Smooth muscle cell (in vitro differentiated cells): ENCODE results near the gene FTMT. TPM values are rescaled to one million over a fixed set of nuclear protein-coding genes. Genes with fewer than 3 reads are reported as not detected.

Experiments
- DNase-seq: peaks from one replicate; lab custom pipeline; 2025; ENCODE audit not compliant: unreplicated experiment; lab: John Stamatoyannopoulos, UW
- H2AFZ ChIP-seq: fragments of 200-600 bp; sonication (generic); 2 replicates; pipeline ENCODE4 v1.6.0; 2016; ENCODE audit warnings: antibody characterized with exemption, low read depth, mild to moderate bottlenecking
- H3F3A ChIP-seq: fragments of 200-600 bp; sonication (generic); 2 replicates; pipeline ENCODE4 v1.6.0; 2017; ENCODE audit warnings: antibody characterized with exemption, low read depth
- H3K27ac ChIP-seq: fragments of 200-600 bp; sonication (generic); 2 replicates; pipeline ENCODE4 v1.5.1; 2016; ENCODE audit warnings: low read depth, mild to moderate bottlenecking
- H3K27me3 ChIP-seq: fragments of 200-600 bp; sonication (generic); 2 replicates; pipeline ENCODE4 v1.6.1; 2016; ENCODE audit warnings: low read depth, mild to moderate bottlenecking
- H3K36me3 ChIP-seq: fragments of 200-600 bp; sonication (generic); 2 replicates; pipeline ENCODE4 v1.5.1; 2016; ENCODE audit warnings: low read depth
- H3K4me1 ChIP-seq: fragments of 200-600 bp; sonication (generic); 2 replicates; pipeline ENCODE4 v1.5.1; 2016; ENCODE audit warnings: low read depth
- H3K4me2 ChIP-seq: fragments of 200-600 bp; sonication (generic); 2 replicates; pipeline ENCODE4 v1.6.0; 2016; ENCODE audit warnings: mild to moderate bottlenecking
- H3K4me3 ChIP-seq: fragments of 200-600 bp; sonication (generic); 2 replicates; pipeline ENCODE4 v1.5.1; 2016; ENCODE audit warnings: mild to moderate bottlenecking
- H3K79me2 ChIP-seq: fragments of 200-600 bp; sonication (generic); 2 replicates; pipeline ENCODE4 v1.6.0; 2016; ENCODE audit warnings: low read depth, mild to moderate bottlenecking
- H3K9ac ChIP-seq: fragments of 200-600 bp; sonication (generic); 2 replicates; pipeline ENCODE4 v1.6.0; 2016; ENCODE audit warnings: low read depth
- H3K9me3 ChIP-seq: fragments of 200-600 bp; sonication (generic); replicated peaks from 2 replicates; pipeline ENCODE4 v1.5.1; 2016; ENCODE audit warnings: low read depth
- H4K20me1 ChIP-seq: fragments of 200-600 bp; sonication (generic); 2 replicates; pipeline ENCODE4 v1.6.0; 2016; ENCODE audit warnings: low read depth
- WGBS: methylation state at CpG from one replicate; pipeline ENCODE4 v1.1.7; 2016; ENCODE audit warnings: low lambda C conversion rate; 5-methylcytosine and 5-hydroxymethylcytosine counted together
- polyA plus RNA-seq: library from polyadenylated mRNA; unstranded; fragments of >200 nt; fragmentation: Nextera tagmentation; extraction: Ambion mirVana; gene quantifications from 2 replicates; pipeline ENCODE4 v1.2.1, GENCODE V29; 2016
- total RNA-seq: library from RNA; depleted of rRNA; stranded (reverse); fragments of >200 nt; gene quantifications from 2 replicates; pipeline ENCODE4 v1.2.3, GENCODE V29; 2014
- TF ChIP-seq, protein P1 (sequence below): fragments of 200-600 bp; sonication (generic); IDR thresholded peaks from 2 replicates; pipeline ENCODE4 v1.5.1; 2017; ENCODE audit warnings: borderline replicate concordance, mild to moderate bottlenecking, antibody characterized with exemption; ENCODE audit not compliant: insufficient read depth, poor library complexity, severe bottlenecking

The FTMT gene
- total and polyA plus RNA-seq, 2 experiments from 2014 or later = not detected

DNA sequence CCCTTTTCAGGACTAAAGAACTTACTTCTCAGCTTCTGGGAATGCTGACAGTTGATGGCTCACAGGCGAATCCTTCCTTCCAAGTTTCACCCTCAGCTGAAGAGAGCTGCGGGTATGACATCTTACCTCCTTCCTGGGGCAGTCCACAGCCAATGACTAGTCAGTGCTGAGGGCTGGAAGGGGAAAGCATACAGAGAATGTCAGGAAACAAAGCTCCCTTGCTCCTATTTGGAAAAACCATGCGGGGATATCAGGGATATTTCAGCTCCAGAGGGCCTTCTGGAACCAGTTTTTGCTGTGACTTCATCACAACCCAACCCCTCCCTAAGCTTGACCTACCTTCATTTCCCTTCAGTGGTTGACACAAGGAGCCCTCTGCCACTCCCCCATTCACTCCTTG, 15.7 kb downstream of the FTMT start:
- Histone ChIP-seq H3K9ac (no peak overlapping the region), H3K36me3 (no peaks in the 10 kb centered on the region), H3K27me3 (peaks cover 5% of the 10 kb centered on the region), H3K4me1 (no peaks in the 10 kb centered on the region), H3K79me2 (no peaks in the 10 kb centered on the region), H3K9me3 (no peaks in the 10 kb centered on the region), H2AFZ (peak overlapping the region; percentile 52), H3F3A (no peaks in the 10 kb centered on the region), H3K4me3 (no peak overlapping the region), H3K4me2 (no peak overlapping the region), H3K27ac (no peak overlapping the region), H4K20me1 (no peaks in the 10 kb centered on the region)
- DNase-seq = no peak
- 48% methylated on average over 3 of the region's 3 CpGs for WGBS
- TF ChIP-seq, protein P1, sequence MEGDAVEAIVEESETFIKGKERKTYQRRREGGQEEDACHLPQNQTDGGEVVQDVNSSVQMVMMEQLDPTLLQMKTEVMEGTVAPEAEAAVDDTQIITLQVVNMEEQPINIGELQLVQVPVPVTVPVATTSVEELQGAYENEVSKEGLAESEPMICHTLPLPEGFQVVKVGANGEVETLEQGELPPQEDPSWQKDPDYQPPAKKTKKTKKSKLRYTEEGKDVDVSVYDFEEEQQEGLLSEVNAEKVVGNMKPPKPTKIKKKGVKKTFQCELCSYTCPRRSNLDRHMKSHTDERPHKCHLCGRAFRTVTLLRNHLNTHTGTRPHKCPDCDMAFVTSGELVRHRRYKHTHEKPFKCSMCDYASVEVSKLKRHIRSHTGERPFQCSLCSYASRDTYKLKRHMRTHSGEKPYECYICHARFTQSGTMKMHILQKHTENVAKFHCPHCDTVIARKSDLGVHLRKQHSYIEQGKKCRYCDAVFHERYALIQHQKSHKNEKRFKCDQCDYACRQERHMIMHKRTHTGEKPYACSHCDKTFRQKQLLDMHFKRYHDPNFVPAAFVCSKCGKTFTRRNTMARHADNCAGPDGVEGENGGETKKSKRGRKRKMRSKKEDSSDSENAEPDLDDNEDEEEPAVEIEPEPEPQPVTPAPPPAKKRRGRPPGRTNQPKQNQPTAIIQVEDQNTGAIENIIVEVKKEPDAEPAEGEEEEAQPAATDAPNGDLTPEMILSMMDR = no peak

DNA sequence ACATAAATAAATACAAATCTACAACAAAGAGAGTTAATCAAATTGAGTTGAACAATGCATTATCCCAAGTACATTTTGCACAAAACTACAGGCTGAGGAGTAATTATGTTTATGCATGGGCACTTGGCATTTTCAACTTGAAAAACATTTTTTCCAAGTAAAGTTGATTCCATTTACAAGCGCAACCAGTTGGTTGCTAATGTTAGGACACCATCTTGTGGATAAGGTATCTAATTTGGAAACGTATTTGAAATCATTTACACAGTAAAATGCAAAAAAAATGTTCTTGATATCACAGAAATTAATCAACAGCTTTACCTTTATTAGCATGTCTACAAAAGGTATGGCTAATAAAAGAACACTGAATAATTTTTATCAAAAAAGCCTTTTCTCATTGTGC, 18.8 kb downstream of the FTMT start:
- H3K4me2 ChIP-seq = no peak overlapping the region
- no peak overlapping the region for H3K27ac ChIP-seq
- no peak overlapping the region for H2AFZ ChIP-seq
- TF ChIP-seq, protein P1 = peak; percentile 45
- WGBS = 48% methylated on average over 2 of the region's 2 CpGs
- H4K20me1 ChIP-seq = no peaks in the 10 kb centered on the region
- no peak overlapping the region for H3K9ac ChIP-seq
- H3K79me2 ChIP-seq = no peaks in the 10 kb centered on the region
- no peak for DNase-seq
- no peaks in the 10 kb centered on the region for H3K4me1 ChIP-seq
- no peaks in the 10 kb centered on the region for H3F3A ChIP-seq
- H3K9me3 ChIP-seq = no peaks in the 10 kb centered on the region
- H3K27me3 ChIP-seq = peaks cover 9% of the 10 kb centered on the region
- no peak overlapping the region for H3K4me3 ChIP-seq
- no peaks in the 10 kb centered on the region for H3K36me3 ChIP-seq

DNA sequence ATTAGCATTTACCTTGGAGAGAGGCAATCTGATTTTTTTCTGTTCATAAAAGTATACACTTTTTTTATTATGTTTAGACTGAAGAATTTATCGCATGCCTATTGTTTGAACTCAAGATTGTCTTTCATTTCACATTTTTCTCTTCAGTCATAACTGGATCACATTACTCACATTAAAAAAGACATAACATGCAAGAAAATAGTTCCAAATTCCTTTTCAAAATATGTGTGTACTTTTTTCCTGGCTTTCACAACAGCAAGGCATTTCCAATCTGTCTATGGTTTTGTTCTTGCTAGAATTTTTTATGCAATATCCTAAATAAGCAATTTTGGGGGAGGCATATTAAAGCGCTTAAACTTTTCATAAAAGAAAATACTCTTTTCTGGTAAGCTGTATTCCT, 21.2 kb downstream of the FTMT start:
- no peak for DNase-seq
- Histone ChIP-seq H3K9ac (no peak overlapping the region), H3K4me2 (no peak overlapping the region), H3K4me3 (no peak overlapping the region), H3K4me1 (no peaks in the 10 kb centered on the region), H3F3A (no peaks in the 10 kb centered on the region), H3K9me3 (no peaks in the 10 kb centered on the region), H3K27me3 (peaks cover 9% of the 10 kb centered on the region), H3K27ac (no peak overlapping the region), H3K79me2 (no peaks in the 10 kb centered on the region), H4K20me1 (no peaks in the 10 kb centered on the region), H2AFZ (no peak overlapping the region), H3K36me3 (no peaks in the 10 kb centered on the region)
- WGBS = 92% methylated on average over 2 of the region's 2 CpGs
- TF ChIP-seq, protein P1 = no peak

DNA sequence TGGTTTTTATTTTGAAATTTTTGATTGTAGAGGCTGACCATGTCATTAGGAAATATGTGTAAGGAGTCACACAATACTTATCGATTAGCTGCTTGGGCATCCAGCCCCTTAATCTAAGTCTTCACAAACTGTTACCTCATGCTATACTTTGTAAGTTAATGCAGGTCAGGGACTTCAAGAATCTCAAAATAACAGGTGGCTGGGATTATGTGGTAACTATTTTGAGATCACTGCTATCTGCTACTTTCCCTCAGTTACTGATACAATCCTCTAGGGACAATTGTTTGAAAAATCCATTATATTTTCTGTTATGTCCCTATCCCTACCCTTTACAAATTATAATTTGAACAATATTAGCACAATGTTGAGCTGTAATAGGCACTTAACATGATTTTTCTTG, 21.7 kb downstream of the FTMT start:
- no peaks in the 10 kb centered on the region for H3K4me1 ChIP-seq
- no peak overlapping the region for H3K27ac ChIP-seq
- H2AFZ ChIP-seq = no peak overlapping the region
- H3K27me3 ChIP-seq = peaks cover 9% of the 10 kb centered on the region
- H3K4me2 ChIP-seq = no peak overlapping the region
- no peaks in the 10 kb centered on the region for H3F3A ChIP-seq
- no peaks in the 10 kb centered on the region for H4K20me1 ChIP-seq
- H3K9me3 ChIP-seq = no peaks in the 10 kb centered on the region
- no peak for DNase-seq
- 85% methylated on average over 1 of the region's 1 CpG for WGBS
- no peaks in the 10 kb centered on the region for H3K79me2 ChIP-seq
- no peak overlapping the region for H3K4me3 ChIP-seq
- H3K9ac ChIP-seq = no peak overlapping the region
- H3K36me3 ChIP-seq = no peaks in the 10 kb centered on the region
- TF ChIP-seq, protein P1 = no peak
